Measurements from ENCODE around the gene TDP1. TPM values are rescaled to one million over a fixed set of nuclear protein-coding genes. Genes with fewer than 3 reads are reported as not detected.

The TDP1 gene
- total RNA-seq, 1 experiment from 2014 or later: 42.9 TPM

DNA sequence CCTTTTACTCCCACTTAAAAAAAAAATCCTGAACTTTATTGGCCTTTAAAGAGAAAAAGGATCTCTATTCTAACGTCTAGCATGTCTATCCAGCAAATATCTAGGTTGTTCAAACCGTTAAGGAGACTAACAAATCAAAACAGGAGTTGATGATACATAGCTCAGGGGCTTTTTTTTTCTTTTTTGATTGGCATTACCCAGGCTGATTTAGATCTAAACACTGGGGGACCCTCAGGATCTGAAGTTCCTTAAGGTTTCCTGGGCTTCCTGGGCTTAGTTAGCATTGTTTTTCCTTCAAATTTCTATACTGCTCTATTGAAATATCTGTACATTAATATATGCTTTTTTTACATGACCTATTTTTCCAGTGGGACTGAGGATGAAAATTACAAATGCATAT is 43.5 kb upstream of the TDP1 start:
- no peak for ATAC-seq
- no peak overlapping the region for H2AFZ ChIP-seq (ENCODE audit: low read length)
- H3K4me3 ChIP-seq (ENCODE audit: low read length): no peak overlapping the region
- no TSS peak for BruUV-seq (replicated peaks)
- no peaks in the 10 kb centered on the region for H3K9me2 ChIP-seq (replicated peaks; ENCODE audit: low read length)
- H3K4me2 ChIP-seq (ENCODE audit: low read length): no peak overlapping the region
- CTCF ChIA-PET: no interaction called here
- DNase-seq: no peak
- no peaks in the 10 kb centered on the region for H3F3A ChIP-seq (ENCODE audit: low read length, unreplicated experiment)
- no peaks in the 10 kb centered on the region for H4K20me1 ChIP-seq (ENCODE audit: low read length)
- H3K36me3 ChIP-seq (ENCODE audit: low read depth, low read length): no peaks in the 10 kb centered on the region
- H3K9me3 ChIP-seq (ENCODE audit: low read length): no peaks in the 10 kb centered on the region
- TF ChIP-seq, protein P1, sequence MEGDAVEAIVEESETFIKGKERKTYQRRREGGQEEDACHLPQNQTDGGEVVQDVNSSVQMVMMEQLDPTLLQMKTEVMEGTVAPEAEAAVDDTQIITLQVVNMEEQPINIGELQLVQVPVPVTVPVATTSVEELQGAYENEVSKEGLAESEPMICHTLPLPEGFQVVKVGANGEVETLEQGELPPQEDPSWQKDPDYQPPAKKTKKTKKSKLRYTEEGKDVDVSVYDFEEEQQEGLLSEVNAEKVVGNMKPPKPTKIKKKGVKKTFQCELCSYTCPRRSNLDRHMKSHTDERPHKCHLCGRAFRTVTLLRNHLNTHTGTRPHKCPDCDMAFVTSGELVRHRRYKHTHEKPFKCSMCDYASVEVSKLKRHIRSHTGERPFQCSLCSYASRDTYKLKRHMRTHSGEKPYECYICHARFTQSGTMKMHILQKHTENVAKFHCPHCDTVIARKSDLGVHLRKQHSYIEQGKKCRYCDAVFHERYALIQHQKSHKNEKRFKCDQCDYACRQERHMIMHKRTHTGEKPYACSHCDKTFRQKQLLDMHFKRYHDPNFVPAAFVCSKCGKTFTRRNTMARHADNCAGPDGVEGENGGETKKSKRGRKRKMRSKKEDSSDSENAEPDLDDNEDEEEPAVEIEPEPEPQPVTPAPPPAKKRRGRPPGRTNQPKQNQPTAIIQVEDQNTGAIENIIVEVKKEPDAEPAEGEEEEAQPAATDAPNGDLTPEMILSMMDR (conservative IDR thresholded peaks at IDR 0.05; ENCODE audit: low read depth, low read length): no peak
- TF ChIP-seq EZH2phosphoT487 (IDR thresholded peaks at IDR 0.05; ENCODE audit: borderline replicate concordance, low read length) (no peak), EZH2 (IDR thresholded peaks at IDR 0.05; ENCODE audit: low read length, unreplicated experiment) (no peak)
- peaks cover 45% of the 10 kb centered on the region for H3K4me1 ChIP-seq (ENCODE audit: insufficient read depth, low read length)
- no peaks in the 10 kb centered on the region for H3K27me3 ChIP-seq (ENCODE audit: low read length)
- intact Hi-C loops (cut with micrococcal nuclease): loop anchor here (10.0 kb wide), 2 partner anchors 137 to 607 kb away; no protein-coding TSS in a partner anchor
- 0 out of 2 replicates have a peak overlapping the region, but pooled peaks have one; percentile 21 for H3K9ac ChIP-seq (ENCODE audit: low read length)
- H3K79me2 ChIP-seq (ENCODE audit: low read length): no peaks in the 10 kb centered on the region
- POLR2A ChIA-PET (ENCODE audit: unreplicated experiment): no interaction called here
- no peak overlapping the region for H3K27ac ChIP-seq (ENCODE audit: low read length)

DNA sequence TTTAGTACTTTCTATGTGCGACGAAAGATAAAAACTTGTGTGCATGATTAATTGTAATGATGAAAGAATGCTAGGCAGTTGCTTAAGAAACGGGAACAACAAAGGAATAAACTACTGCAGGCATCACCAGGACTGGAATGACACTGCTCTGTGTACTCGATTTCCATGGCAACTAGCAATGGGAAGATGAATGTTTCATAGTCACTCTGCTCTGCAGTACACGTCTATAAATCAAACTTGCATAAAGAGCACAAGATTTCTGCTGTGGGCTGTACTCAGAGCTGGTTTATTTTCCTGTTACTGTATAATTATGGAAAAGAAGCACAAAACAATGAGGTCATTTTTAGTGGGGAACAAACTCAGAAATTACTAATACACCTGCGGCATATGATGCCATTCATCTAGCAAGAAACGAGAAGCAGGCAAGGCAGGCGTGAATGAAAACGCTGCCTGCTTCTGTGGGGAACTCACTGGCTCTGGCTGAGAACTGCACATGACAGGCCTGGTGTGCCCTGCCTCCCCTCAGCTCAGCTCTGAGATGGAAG is 43.0 kb upstream of the TDP1 start:
- no TSS peak for BruUV-seq (replicated peaks)
- Histone ChIP-seq H3K27ac (ENCODE audit: low read length) (peak overlapping the region; percentile 64), H2AFZ (ENCODE audit: low read length) (no peak overlapping the region), H3K4me2 (ENCODE audit: low read length) (peak overlapping the region; percentile 19), H3K9me3 (ENCODE audit: low read length) (no peaks in the 10 kb centered on the region), H3K79me2 (ENCODE audit: low read length) (no peaks in the 10 kb centered on the region), H4K20me1 (ENCODE audit: low read length) (no peaks in the 10 kb centered on the region), H3K27me3 (ENCODE audit: low read length) (no peaks in the 10 kb centered on the region), H3K4me1 (ENCODE audit: insufficient read depth, low read length) (peaks cover 45% of the 10 kb centered on the region), H3K4me3 (ENCODE audit: low read length) (no peak overlapping the region), H3F3A (ENCODE audit: low read length, unreplicated experiment) (no peaks in the 10 kb centered on the region), H3K9ac (ENCODE audit: low read length) (peak overlapping the region; percentile 42; the same call in 1 of the 2 replicates), H3K9me2 (replicated peaks; ENCODE audit: low read length) (no peaks in the 10 kb centered on the region), H3K36me3 (ENCODE audit: low read depth, low read length) (no peaks in the 10 kb centered on the region)
- ChIA-PET CTCF (interaction anchor here (0.6 kb wide), 1 partner anchor 672 kb away, joined by 3 read pairs; no protein-coding TSS in a partner anchor), POLR2A (ENCODE audit: unreplicated experiment) (no interaction called here)
- TF ChIP-seq EZH2phosphoT487 (IDR thresholded peaks at IDR 0.05; ENCODE audit: borderline replicate concordance, low read length) (no peak), EZH2 (IDR thresholded peaks at IDR 0.05; ENCODE audit: low read length, unreplicated experiment) (no peak)
- TF ChIP-seq, protein P1 (conservative IDR thresholded peaks at IDR 0.05; ENCODE audit: low read depth, low read length): no peak
- peak; percentile 54; the same call in 1 of the 2 replicates for ATAC-seq
- intact Hi-C loops (cut with micrococcal nuclease): loop anchor here (10.0 kb wide), 2 partner anchors 138 to 608 kb away; no protein-coding TSS in a partner anchor
- peak; percentile 68 for DNase-seq

Data from PC-3 (cell line).